SU-DHL-6 (cell line): ENCODE measurements around the gene PRR35.

Source experiments
- EZH2phosphoT487 ChIP-seq: fragments of 200-600 bp; sonication (generic), shearing (Covaris generic); conservative IDR thresholded peaks from 2 replicates; pipeline ENCODE4 v1.6.1; 2018; ENCODE audit warnings: mild to moderate bottlenecking, antibody characterized with exemption, low read length, moderate library complexity, mixed read lengths
- TF ChIP-seq, protein P1 (sequence below): fragments of 200-600 bp; sonication (generic); IDR thresholded peaks from one replicate; pipeline ENCODE4 v1.5.1; 2017; ENCODE audit warnings: antibody characterized with exemption, mild to moderate bottlenecking, low read length, moderate library complexity; ENCODE audit not compliant: insufficient read depth, poor library complexity, severe bottlenecking

DNA sequence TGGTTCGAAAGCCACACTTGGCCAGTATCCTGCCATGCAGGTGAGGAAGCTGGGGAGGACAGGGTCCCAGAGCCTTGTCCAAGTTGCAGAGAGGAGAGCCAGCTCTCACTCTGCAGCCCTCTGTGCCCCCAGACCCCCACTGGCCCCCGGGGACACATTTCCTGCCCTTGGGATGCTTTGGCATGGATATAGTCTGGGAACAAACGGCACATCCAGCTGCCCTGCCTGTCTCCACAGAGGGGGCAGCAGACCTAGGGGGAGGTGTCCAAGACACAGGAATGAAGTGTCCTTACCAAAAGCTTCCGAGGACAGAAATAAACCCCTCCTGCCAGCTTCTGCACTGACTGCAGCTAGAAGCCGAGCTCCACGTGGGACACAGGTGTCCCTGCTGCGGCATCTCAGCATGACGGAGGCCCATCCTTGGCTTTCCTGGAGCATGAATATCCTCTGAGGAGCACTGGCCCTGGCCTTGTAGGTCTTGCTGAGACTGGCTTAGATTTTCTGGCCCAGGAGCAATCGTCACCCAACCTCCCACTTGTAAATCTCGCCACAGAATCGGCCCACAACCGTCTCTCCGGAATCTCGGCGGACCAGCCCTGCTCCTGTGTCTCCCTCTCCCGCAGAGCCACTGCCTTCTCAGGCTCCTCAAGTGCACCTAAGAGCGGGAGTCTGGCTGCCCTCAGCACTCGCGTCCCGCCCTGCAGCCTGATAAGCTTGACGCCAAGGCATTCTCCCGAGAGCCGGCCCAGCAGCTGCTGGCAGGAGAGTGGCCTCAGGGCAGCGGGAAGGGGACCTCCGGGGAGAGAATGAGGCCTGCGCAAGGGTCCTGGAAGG, 33.8 kb upstream of the PRR35 start:
- TF ChIP-seq, protein P1, sequence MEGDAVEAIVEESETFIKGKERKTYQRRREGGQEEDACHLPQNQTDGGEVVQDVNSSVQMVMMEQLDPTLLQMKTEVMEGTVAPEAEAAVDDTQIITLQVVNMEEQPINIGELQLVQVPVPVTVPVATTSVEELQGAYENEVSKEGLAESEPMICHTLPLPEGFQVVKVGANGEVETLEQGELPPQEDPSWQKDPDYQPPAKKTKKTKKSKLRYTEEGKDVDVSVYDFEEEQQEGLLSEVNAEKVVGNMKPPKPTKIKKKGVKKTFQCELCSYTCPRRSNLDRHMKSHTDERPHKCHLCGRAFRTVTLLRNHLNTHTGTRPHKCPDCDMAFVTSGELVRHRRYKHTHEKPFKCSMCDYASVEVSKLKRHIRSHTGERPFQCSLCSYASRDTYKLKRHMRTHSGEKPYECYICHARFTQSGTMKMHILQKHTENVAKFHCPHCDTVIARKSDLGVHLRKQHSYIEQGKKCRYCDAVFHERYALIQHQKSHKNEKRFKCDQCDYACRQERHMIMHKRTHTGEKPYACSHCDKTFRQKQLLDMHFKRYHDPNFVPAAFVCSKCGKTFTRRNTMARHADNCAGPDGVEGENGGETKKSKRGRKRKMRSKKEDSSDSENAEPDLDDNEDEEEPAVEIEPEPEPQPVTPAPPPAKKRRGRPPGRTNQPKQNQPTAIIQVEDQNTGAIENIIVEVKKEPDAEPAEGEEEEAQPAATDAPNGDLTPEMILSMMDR, result no peak
- no peak for TF ChIP-seq EZH2phosphoT487
